Hematopoietic multipotent progenitor cell (in vitro differentiated cells): ENCODE results near the gene EPHA7. TPM values are rescaled to one million over a fixed set of nuclear protein-coding genes. Genes with fewer than 3 reads are reported as not detected.

Experiments used
- DNase-seq, 3 donors: peaks; one replicate each; pipeline ENCODE4 v3.0.0-alpha.2; 2011 to 2015; ENCODE audit warnings: low read depth in 2 of 3, low spot score in 2 of 3
- total RNA-seq: library from RNA; depleted of rRNA; stranded (reverse); fragments of >200 nt; gene quantifications from one replicate; pipeline ENCODE4 v1.2.3, GENCODE V29; 2012

The EPHA7 gene
- total RNA-seq, 1 donor, result not detected

DNA sequence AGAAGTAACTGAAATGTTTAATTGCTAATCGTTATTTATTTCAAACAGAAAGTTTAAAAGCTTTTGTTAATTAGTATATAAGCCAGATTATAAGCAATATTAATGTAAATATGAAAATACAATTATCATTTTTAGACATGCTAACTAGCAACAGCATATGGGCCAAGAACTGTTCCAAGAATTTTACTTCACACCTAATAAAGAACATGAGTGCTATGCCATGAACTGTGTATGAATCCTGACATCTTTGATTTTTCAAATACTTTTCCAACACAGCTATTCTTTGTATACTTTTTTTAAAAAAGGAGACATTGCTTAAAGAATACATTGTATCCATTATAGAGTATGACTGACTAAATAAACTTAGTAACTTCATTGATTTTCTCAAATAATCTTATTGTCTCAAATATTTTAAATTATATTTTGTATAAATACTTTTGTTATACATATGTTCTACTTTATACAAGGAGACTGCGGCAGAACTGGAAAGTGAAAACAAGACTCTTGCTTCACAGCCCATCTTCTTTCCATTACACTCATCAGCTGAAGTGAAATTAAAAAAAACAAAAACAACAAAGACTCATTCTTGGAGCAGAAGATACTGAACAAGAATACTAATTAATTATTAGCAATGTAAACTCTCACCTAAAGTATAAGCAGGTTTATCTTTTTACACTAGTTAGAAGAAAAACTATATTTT is 89.9 kb downstream of the EPHA7 start:
- no peak for DNase-seq

- DNase-seq, result no peak
Observed at GRCh38 chr6:93327857-93328256, 91.5 kb downstream of the EPHA7 start.

DNA sequence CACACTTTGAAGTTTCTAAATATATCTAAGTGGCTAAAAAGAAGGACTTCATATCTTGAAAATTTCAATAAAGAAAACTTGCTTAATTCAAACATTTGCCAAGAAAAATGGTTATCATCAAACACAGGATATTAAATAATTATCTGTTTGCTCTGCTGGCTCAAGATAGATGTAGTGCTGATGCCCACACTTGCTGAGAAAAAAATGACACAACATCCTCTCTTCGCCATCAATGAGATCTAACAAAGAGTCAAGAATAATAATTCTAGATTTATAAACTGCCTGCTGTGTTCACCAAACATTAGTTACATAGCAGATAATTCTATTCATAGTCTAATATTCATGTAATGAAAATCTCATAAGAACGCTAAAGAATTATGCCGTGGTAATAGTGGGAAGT is 93.6 kb downstream of the EPHA7 start:
- DNase-seq, result no peak

GRCh38 chr6:93323630-93324029 is 95.7 kb downstream of the EPHA7 start:
- DNase-seq, result no peak

DNA sequence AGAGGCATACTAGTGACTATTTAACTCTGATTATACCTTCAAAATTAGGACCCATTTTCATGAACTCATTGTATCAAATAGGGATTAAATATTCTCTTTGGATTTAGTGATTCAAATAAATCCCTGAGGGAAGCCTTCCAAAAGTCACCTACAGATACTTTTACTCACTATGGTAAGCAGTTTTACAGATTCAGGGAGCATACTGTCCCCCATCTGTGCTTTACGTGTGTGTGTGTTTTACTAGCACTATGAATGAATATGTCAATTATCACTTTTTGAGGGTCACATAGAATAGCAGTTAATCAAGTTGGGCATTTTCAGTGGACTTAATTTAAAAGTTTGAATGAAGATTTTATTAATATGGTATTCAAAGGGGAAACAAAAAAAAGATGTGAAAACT is 96.7 kb downstream of the EPHA7 start:
- no peak for DNase-seq

DNA sequence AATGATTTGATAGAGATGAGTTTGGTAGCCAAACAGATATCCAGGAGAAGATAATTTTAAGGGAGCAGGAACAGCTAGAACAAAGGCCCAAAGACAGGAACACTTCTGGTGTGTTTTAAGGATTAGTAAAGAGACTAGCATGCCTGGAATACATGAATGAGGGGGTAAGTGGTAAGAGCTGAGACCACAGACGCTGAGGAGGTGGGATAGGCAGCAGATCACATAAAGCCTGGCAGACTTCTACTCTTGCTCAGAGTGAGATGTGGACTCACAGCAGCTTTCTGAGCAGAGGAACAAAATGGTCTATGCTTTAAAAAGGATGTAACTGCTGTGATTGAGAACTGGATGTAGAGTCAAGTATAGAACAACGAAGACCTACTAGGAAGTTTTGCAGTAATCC is 100.1 kb downstream of the EPHA7 start:
- DNase-seq, result no peak

- no peak for DNase-seq
Observed at GRCh38 chr6:93318121-93318520, 101.2 kb downstream of the EPHA7 start.

GRCh38 chr6:93317592-93317991 is 101.8 kb downstream of the EPHA7 start:
- no peak for DNase-seq

GRCh38 chr6:93307505-93308409 is 111.6 kb downstream of the EPHA7 start:
- DNase-seq, result no peak

- DNase-seq, result no peak
Observed at GRCh38 chr6:93305088-93305487, 114.3 kb downstream of the EPHA7 start.

GRCh38 chr6:93304505-93304904 is 114.9 kb downstream of the EPHA7 start:
- no peak for DNase-seq

GRCh38 chr6:93300661-93301060 is 118.7 kb downstream of the EPHA7 start:
- no peak for DNase-seq

DNA sequence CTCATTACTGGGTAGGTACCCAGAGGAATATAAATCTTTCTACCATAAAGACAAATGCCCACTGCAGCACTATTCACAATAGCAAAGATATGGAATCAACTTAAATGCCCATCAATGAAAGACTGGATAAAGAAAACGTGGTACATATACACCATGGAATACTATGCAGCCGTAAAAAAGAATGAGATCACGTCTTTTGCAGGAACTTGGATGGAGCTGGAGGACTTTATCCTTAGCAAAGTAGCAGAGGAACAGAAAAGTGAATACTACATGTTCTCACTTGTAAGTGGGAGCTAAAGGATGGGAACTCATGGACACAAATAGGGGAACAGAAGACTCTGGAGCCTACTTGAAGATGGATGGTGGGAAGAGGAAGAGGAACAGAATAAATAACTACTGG is 119.7 kb downstream of the EPHA7 start:
- no peak for DNase-seq

- DNase-seq, result no peak
Observed at GRCh38 chr6:93295631-93296030, 123.7 kb downstream of the EPHA7 start.

- DNase-seq, result no peak
Observed at GRCh38 chr6:93294879-93295278, 124.5 kb downstream of the EPHA7 start.

DNA sequence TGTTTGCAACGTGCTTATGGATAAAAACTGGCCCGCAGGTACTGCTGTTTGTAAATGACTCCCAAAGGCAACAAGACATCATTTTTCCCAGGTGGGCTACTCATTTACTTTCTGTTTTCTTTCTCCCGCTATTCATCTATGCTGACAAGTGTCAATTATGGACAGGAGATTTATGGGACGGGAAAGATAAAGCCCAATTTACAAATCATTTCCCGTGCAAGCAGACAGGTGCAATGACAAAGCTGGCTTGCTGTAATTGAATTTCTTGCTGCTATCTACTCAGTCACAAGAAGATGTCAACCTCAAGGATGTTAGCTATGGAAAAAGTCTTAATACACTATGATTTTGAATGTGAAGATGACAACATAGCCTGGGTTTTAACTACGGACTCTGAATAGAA is 125.5 kb downstream of the EPHA7 start:
- no peak for DNase-seq

DNA sequence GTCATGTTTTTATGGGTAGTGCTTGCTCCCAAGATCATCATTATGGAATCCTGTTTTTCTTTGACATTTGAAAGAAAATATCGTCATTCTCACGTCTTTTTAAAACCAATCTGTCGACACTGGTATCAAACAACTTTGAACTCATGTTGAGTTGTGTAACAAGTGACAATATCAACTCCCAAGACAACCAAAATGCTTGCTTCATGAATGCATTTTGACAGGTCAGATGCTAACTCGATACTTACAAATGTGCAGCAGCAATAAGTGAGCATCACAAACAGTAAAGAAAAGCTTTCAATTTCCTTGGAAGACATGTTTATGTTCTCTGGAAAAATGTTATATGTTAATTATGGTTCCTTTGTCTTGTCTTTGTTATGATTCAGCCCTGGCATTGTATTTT is 125.9 kb downstream of the EPHA7 start:
- DNase-seq, result no peak

DNA sequence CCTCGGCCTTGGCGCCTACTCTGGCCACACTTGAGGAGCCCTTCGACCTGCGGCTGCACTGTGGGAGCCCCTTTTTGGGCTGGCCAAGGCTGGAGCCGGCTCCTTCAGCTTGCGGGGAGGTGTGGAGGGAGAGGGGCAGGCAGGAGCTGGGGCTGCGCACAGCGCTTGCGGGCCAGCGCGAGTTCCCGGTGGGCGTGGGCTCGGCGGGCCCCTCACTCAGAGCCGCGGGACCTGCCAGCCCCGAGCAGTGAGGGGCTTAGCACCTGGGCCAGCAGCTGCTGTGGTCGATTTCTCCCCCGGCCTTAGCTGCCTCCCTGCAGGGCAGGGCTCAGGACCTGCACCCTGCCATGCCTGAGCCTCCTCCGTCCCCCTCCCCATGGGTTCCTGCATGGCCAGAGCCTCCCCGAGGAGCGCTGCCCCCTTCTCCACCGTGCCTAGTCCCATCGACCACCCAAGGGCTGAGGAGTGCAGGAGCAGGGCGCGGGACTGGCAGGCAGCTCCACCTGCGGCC is 136.8 kb downstream of the EPHA7 start:
- DNase-seq, result no peak

DNA sequence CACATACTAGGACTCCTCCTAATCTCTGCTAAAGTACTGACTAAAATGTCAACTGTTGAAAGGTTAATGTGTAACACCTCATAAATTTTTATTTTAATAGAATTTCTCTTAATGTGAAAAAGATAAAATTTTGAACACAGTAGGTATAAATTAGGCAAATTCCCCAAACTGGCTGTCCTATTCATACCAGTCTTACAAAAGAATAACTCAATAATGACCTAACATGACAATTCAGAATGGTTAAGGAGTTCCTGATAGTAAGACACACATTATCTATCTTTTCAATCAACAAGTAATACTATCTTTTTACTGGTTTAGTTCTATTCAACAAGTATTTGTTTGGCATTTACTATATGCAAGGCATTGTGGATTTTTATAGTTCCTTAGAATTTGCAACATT is 141.1 kb downstream of the EPHA7 start:
- DNase-seq, result no peak

DNA sequence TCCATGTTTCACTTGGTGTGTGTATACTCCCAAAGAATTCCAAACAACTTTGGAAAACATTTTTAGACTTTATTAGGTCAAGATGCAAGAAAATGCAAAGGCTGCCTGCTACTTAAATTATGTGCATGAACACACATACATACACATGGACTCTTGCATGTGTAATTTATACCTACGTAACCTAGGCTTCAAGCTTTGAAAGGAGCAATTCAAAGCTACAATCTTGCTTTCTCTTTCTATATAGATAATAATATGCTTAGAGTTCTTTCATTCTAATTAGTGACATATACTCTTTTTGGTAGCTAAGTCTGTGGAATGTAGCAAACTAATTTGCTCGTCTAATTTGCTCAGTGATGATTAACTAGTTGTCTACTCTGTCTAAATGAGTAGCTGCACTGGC is 146.5 kb downstream of the EPHA7 start:
- DNase-seq, result no peak

GRCh38 chr6:93272211-93272610 is 147.1 kb downstream of the EPHA7 start:
- no peak for DNase-seq
